GM18502 (cell line): ENCODE data around the gene DDR1.

Experiments
- ATAC-seq: cut with Tn5 transposase; IDR thresholded peaks from one replicate; pipeline ENCODE4 v1.9.1; 2021; ENCODE audit warnings: mild to moderate bottlenecking; ENCODE audit not compliant: unreplicated experiment, poor library complexity

Gene DDR1

GRCh38 chr6:30883685-30884520 lies at the start of gene DDR1:
TSS of gene DDR1 (plus strand) at chr6:30884519. CDS start at chr6:30888730, 4,211 bp downstream.
- no peak for ATAC-seq

DNA sequence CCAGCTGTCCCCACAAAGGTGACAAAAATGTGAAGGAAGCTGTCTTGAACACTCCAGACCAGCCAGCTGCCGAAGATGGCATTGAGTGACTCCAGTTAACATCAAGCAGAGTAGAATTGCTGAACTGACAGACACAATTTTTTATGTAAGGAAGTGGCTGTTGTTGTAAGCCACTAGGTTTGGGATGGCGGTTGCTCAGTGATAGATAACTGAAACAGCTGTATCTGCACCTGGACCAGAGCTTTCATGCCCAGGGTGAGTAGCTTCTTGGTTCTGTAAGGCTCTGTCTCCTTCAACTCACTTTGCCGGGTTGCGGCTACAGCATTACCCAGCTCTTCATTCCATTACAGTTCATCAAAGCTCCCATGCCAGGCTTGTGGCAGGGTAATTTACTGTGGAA lies 49.7 kb upstream of the DDR1 start:
- no peak for ATAC-seq

GRCh38 chr6:30835576-30835975 lies 48.7 kb upstream of the DDR1 start:
- ATAC-seq, result no peak

DNA sequence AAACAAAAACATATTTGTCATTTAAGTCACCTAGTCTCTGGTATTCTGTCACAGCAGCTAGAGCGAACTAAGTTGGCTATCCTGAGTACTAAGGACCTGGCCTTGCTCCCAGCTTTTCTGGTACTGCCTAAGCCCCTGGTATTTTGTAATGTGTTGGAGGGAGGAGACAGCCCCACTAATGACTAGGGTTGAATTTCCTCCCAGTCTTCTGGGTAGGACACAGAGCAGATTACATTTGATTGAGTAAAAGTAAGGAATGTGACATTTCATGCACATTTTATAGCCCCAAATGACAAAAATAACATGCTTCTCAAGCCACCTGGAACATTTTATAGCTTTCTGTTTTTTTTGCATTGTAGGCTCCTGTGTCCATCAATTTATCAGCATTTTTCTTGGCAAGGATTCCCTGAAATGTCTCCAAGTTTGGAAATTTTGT lies 47.9 kb upstream of the DDR1 start:
- ATAC-seq, result no peak

DNA sequence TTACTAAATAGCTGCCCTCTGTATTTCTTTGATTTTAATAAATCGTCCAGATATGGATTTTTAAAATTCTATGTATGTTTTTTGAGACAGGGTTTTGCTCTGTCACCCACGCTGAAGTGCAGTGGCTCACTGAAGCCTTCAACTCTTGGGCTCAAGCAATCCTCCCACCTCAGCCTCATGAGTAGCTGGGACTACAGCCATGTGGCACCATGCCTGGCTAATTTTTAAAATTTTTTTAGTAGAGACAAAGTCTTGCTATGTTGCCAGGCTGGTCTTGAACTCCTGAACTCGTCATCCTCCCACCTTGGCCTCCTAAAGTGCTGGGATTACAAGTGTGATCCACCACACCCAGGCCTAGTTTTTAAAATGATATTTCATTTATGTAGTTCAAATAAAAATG lies 47.4 kb upstream of the DDR1 start:
- ATAC-seq, result no peak

- ATAC-seq, result no peak
Measured at GRCh38 chr6:30837432-30837831, 46.9 kb upstream of the DDR1 start.

DNA sequence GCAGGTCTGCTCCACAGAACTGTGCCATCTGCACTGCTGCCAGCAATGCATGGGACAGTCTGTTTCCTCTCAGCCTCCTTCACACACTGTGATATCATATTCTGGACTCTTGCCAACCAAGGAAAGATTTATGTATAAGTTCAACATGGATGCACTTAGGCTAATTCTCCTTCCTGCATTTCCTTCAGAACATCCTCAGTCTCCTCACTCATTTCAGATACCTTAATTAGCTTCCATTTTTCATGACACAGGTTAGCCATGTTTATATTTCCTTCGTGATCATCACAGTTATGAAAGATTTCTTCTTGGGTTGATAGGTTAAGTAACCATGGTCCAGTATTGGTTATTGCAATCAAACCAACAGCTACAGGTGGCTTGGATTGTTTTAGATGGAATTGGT lies 46.4 kb upstream of the DDR1 start:
- ATAC-seq, result no peak

DNA sequence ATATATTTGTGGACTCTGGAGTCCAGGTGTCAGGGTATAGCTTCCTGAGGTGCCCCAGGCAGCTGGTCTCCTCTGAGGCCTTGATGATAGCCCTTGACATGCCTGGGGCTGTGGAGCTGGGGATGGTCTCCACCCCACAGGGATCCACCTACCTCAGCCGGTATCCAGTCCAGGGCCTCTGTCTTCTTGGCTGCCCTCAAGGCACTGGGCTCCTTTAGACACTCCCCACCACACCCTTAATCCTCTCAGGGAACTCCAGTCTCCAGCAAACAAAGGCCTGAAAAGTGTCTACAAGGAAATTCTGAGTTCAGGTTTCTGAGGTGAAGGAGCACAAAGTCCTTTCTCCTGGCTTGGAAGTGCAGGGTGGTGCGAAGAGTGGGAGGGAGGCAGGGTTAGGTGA lies 44.6 kb upstream of the DDR1 start:
- no peak for ATAC-seq

- no peak for ATAC-seq
Measured at GRCh38 chr6:30840084-30840934, 44.0 kb upstream of the DDR1 start.

DNA sequence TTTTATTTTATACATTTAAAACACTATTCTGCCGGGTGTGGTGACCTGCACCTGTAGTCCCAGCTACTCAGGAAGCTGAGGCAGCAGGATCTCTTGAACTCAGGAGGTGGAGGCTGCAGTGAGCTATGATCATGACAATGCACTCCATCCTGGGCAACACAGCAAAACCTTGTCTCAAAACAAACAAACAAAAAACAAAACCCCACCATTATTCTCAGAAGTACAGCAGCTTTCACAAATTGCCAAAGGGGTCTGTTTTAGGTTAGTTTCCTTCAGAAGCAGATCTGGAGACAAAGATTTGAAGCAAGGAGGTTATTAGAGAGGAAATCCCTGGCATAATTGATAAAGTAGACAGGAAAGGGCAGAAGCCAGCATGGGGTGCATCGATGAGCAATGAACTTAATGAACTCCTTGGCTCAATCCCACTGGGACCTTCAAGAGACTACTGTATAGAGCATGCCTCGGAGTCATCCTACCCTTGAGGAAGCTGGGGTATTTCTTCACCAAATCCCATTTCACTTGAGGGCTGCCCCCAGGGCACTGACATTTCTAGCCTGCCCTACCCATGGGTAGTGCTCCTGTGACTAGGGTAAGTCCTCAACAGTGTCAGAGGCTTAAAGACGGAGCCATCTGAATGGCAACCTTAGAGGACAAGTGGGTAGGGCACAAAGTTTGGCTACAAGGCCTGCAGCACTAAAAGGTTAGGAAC lies 43.2 kb upstream of the DDR1 start:
- no peak for ATAC-seq

DNA sequence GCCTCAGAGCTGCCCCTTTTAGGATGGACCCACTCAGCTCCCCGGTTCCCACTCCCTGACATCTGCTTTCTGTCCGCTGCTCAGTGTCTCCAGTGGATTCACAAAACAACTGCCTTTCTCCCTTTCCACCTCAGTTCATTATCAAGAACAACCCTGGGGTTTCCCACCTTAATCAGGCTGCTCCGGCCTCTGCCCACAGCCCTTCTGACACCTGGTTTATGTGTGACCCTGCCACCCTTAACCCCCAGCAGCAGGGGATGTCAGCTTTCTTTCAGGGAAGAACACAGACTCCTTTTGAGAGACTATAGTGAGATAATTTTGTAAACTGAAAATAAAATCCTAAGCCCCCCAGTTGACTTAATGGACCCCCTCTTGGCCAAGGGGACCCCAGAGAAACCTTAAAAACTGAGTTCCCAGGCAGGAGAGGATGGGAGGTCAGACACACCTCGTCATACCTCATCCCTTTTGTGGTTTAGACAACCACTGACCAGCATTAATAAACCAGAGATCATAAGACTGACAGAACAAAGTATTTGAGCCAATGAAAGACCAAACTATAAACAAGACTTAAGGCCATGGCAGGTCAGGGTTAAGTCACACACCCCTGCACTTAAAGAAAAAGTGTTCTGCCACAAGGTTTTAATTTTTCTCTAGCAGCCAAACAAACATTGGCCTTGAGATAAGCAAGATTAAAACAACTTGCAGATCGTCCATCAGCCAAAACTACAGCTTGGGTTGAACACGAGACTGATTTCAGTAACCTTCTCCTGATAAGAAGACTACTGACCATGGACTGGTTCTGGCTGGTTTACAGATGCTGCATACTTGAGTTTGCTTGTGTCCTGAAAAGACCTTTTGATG lies 42.4 kb upstream of the DDR1 start:
- no peak for ATAC-seq

DNA sequence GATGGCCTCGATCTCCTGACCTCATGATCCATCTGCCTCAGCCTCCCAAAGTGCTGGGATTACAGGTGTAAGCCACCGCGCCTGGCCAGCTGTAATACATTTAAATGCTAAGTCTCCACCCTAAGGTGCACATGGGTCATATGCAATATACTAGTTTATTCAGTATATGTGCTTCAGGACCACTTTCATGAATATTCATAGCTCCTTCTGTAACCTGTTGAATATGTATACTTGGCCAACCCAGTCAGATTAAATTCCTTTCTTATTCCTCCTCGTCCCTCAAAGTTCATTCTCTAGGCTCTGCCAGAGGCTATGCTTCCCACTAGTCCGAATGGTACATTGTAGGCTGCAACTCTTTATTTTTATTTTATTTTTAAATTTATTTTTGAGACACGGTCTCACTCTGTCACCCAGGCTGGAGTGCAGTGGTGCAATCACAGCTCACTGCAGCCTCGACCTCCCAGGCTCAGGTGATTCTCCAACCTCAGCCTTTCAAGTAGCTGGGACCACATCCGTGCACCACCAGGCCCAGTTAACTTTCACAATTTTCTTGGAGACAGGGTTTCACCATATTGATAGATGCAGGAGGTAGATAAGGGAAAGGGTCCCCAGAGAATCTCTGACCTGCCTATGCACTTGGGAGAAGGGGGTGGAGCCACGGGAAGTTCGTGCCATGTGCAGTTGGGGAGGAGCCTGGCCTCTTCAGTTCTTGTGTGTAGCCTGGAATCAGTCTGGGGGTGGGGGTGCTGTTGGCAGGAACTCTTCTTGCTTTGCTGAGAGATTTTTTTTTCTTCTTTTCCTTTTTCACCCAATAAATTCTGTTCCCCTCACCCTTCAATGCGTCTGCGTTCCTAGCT lies 41.3 kb upstream of the DDR1 start:
- no peak for ATAC-seq

DNA sequence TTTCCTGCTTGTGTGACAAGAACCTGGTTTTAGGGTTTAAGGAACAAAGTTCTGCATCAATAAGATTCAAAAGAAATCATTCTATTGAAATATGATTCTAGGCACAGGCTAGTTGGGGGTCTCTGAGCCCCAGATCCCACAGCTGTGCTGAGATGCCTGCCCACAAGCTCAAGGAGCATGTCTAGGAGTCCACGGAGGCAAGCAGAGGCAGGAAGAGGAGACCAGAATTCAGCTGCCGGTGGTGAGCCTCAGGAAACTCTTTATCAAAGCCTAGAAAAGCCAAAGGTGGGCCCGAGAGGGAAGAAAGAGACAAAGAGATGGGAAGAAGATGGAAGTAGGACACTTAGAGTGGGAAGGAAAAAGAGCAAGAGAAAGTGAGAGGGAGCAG lies 40.7 kb upstream of the DDR1 start:
- no peak for ATAC-seq

DNA sequence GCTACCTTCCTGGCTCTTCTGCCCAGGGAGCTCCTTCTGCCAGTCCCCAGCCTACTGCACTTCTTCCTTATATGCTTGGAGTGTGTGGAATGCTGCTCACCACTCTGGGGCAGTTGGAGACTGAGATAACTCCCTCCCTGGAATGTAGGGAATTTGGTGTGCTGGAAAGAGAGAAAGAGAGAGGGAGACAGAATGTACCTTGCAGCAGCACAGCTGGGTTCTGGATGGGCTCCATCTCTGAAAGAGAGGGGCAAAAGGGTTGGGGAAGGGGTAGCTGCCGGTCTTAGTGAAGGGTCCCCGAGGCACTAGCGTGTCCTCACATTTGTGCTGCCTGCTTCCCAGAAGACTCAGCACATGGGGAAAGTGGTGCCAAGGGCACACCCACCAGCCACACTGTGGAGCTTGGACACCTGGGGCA lies 40.2 kb upstream of the DDR1 start:
- ATAC-seq, result no peak

GRCh38 chr6:30845183-30845582 lies 39.1 kb upstream of the DDR1 start:
- ATAC-seq, result no peak

- no peak for ATAC-seq
Measured at GRCh38 chr6:30847421-30847970, 36.8 kb upstream of the DDR1 start.

GRCh38 chr6:30847971-30848436 lies 36.3 kb upstream of the DDR1 start:
- no peak for ATAC-seq

DNA sequence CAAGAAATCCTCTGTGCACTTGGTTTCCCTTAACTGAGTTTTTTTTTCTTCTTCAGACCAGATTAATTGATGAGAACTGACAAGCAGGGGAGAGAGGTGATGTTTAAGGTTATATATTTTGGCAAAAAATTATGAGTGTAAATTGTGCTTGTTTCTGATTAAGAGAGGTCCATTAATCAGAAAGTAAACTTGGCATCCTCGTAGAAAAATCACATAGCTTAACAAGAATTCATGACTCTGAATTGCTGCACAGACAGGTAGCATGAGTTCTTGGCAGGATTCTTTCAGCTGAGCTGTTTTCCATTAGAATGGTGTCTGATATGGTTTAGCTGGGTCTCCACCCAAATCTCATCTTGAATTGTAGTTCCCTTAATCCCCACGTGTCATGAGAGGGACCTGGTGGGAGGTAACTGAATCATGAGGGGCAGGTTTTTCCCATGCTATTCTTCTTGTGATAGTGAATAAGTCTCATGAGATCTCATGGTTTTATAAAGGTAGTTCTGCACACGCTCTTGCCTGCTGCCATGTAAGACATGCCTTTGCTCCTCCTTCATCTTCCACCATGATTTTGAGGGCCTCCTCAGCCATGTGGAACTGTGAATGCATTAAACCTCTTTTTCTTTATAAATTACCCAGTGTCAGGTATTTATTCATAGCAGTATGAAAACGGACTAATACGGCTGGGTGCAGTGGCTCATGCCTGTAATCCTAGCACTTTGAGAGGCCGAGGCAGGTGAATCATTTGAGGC lies 34.2 kb upstream of the DDR1 start:
- no peak for ATAC-seq
